ENCODE results near the gene MAGEF1.

The MAGEF1 gene

DNA sequence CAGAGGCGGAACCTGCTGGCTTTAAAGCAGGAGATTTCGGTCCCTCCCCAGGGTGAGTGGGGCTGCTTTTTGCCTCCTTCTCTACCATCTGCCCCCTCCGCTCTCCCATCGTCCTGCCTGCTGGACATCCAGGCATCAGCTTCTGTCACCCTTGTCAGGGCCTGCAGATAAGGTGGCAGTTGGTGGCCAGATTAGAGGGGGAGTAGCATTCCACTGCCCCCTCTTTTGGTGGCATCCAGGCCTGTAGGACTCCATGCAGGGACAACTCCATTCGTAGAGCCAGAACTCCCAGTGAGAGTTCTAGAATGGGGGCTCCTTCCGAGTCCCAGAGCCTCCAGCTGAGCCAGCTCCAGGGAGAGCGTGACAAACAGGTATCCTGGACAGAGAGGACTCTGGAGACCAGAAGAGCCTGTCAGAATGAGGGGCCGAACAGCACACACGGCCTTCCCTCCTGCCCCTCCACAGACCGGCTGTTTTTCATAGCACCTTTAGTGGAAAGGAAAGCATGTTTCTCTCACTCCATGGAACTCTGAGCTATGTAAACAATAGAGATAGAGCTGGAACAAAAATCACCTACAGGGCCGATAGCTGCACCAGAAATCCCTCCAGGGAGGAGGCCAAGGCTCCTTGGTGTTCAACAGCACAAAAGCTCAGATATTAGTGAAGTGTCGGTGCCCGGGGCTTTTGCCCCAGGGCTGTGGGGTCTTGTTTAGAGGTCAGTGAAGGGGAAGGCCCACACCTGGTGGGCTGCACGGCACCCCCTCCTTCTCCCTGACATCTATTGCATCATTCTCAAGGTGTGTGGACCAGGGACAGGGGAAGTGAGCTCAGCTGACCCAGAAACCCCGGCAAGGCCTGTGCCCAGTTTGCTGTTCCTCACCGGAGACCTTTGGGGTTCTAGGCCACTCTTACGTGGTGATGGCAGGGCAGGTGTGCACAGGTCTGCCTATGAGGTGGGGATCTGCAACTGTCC lies 34.2 kb downstream of the MAGEF1 start:
- H3K4me3 ChIP-seq (ENCODE audit: low read depth, low read length): no peak overlapping the region
- TF ChIP-seq, protein P1, sequence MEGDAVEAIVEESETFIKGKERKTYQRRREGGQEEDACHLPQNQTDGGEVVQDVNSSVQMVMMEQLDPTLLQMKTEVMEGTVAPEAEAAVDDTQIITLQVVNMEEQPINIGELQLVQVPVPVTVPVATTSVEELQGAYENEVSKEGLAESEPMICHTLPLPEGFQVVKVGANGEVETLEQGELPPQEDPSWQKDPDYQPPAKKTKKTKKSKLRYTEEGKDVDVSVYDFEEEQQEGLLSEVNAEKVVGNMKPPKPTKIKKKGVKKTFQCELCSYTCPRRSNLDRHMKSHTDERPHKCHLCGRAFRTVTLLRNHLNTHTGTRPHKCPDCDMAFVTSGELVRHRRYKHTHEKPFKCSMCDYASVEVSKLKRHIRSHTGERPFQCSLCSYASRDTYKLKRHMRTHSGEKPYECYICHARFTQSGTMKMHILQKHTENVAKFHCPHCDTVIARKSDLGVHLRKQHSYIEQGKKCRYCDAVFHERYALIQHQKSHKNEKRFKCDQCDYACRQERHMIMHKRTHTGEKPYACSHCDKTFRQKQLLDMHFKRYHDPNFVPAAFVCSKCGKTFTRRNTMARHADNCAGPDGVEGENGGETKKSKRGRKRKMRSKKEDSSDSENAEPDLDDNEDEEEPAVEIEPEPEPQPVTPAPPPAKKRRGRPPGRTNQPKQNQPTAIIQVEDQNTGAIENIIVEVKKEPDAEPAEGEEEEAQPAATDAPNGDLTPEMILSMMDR (IDR thresholded peaks at IDR 0.05; ENCODE audit: control insufficient read depth, extremely low read depth, insufficient read depth): no peak
- no peak for DNase-seq (ENCODE audit: low read depth)

DNA sequence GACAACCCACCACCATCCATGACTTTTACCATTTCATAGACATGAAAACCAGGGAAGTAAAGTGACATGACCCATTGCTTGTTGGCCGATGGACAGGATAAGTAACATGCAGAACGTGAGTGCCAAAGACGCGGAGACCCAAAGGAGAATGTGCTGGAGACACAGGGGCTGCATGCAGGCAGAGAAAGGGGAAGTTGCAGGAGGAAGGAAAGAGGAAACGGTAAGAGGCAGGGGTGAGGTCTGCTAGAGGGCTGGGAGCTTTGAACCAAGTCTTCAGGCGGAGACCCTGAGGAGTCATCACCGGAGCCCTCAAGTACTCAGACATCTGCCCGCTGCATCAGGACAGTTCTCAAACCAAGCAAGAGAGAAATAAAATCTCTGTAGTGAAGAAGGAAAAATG lies 34.9 kb downstream of the MAGEF1 start:
- no peak for DNase-seq (ENCODE audit: low read depth)
- TF ChIP-seq, protein P1 (IDR thresholded peaks at IDR 0.05; ENCODE audit: control insufficient read depth, extremely low read depth, insufficient read depth): no peak
- no peak overlapping the region for H3K4me3 ChIP-seq (ENCODE audit: low read depth, low read length)

DNA sequence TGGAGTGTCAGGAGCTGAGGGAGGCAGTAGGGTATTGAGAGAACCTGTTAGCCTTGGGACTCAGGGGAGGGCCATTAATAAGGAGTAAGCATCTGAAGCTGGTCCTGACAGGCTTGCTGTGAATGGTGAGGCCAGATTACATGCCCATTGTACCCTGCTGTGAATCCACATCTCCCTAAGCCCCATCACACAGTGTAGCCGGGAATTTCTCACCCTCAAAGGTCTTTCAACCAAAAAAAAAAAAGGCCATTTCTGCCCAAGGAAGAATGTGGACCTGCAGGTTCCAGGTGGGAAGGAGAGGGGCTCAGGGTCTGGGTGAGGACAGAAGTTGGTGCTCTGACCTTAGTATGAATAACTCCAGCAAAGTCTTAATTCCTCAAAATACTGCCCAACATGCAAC lies 37.2 kb downstream of the MAGEF1 start:
- no peak for DNase-seq (ENCODE audit: low read depth)
- TF ChIP-seq, protein P1 (IDR thresholded peaks at IDR 0.05; ENCODE audit: control insufficient read depth, extremely low read depth, insufficient read depth): no peak

DNA sequence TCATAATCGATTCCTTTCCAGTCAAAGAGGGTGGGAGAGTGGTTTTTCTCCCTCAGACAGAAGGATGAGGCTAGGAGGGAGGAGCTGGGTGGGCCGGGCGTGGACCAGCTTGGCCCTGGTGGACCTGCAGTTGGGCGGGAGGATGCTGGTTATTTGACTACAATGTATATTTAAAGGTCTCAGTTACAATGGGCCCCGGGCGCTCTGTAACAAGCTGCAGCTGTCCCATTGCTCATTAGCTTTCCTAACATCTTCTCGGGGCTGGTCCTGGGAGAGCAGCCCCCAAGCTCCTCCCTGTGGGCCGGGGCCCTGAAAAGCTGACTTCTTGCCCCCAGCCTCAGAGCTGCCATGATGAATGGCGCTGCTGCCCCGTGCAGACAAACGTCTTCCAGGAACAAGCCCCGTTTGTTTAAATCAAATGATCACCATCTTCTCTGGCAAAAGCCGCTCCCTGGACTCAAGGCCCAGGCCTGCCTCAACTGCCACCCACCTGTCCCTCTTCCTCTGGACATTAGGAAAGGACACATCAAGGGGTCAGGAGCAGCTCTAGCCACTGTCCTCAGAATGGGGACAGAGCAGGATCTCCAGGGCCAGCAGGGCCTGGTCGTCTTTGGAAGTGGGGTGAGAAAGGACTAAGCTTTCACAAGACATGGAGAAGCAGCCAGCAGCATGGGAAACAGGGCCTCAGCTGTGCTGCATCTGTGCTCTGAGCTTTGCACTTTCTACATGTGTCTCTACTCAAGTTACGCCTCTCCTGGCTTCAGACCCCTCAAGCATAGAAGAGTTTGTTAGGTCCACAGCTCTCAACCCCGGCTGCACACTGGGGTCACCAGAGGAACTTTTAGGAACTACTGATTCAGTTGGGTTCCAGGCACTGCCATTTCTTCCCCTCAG lies 38.6 kb downstream of the MAGEF1 start:
- H3K4me3 ChIP-seq (ENCODE audit: low read depth, low read length): no peak overlapping the region
- DNase-seq (ENCODE audit: low read depth): no peak
- TF ChIP-seq, protein P1 (IDR thresholded peaks at IDR 0.05; ENCODE audit: control insufficient read depth, extremely low read depth, insufficient read depth): no peak

More for the DNA sequence above, 37.2 kb downstream of the MAGEF1 start:
- no peak overlapping the region for H3K4me3 ChIP-seq (ENCODE audit: low read depth, low read length)

DNA sequence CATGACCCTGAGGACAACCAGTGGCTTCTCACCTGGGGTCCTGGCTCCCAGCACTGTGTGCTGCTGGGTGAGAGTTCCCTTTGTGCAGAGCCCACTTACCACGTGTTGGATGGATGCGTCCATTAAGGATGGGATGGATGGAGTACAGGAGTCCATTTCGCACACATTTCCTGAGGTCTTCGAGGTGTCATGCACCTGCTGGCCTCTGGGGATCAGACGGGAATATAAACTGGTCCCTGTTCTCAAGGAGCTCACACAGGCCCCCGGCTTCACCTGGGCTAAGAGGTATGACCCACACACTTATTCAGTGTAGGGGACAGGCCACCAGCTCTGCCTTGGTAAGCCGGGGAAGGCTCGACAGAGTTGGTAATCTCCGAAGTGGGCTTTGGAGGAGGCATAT lies 39.5 kb downstream of the MAGEF1 start:
- no peak overlapping the region for H3K4me3 ChIP-seq (ENCODE audit: low read depth, low read length)
- TF ChIP-seq, protein P1 (IDR thresholded peaks at IDR 0.05; ENCODE audit: control insufficient read depth, extremely low read depth, insufficient read depth): no peak
- DNase-seq (ENCODE audit: low read depth): no peak

DNA sequence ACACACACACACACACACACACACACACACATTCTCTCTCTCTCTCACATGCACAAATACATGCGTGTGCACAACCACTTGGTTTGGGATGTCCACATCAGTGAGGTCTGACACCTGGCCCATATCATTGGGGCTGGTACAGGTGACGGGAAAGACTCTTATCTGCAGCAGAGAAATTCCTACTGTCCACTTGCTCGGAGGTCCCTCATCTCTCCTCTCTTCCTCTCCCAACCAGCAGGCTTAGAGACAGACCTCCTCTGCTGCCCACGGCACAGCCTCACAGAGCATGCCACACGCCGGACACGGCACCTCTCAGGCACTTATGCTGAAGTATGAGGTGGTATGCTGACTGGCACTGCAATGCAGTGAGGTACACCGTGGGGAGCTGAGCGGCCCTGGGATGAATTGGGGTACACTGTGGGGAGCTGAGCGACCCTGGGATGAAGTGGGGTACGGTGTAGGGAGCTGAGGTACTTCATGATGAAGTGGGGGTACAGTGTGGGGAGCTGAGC lies 41.7 kb downstream of the MAGEF1 start:
- no peak overlapping the region for H3K4me3 ChIP-seq (ENCODE audit: low read depth, low read length)
- DNase-seq (ENCODE audit: low read depth): no peak
- TF ChIP-seq, protein P1 (IDR thresholded peaks at IDR 0.05; ENCODE audit: control insufficient read depth, extremely low read depth, insufficient read depth): no peak
